WTC11 (cell line): ENCODE measurements around the gene MYO18B. TPM values are rescaled to one million over a fixed set of nuclear protein-coding genes. Genes with fewer than 3 reads are reported as not detected.

Experiments
- ATAC-seq: fragments of 200-7000 bp; cut with Tn5 transposase; 2 replicates; pipeline ENCODE4 v1.10.0; 2021; ENCODE audit warnings: mild to moderate bottlenecking, moderate library complexity
- CTCF ChIA-PET: fragments of 300-600 bp; sonication (Branson Sonifier 250); formaldehyde crosslinking; loops from one replicate; lab custom pipeline; 2021; ENCODE audit warnings: antibody characterized with exemption; lab: Charles Lee
- POLR2A ChIA-PET: fragments of 350-600 bp; sonication (Branson Sonifier 250); formaldehyde crosslinking; loops from one replicate; lab custom pipeline; 2021; ENCODE audit warnings: antibody characterized with exemption; lab: Charles Lee
- DNase-seq: peaks from one replicate; pipeline ENCODE4 v3.0.0; 2021; ENCODE audit warnings: low spot score
- H3K27ac Mint-ChIP-seq: 2 replicates; pipeline ENCODE4 v1.8.0; 2021; ENCODE audit warnings: mixed read lengths
- H3K27me3 Mint-ChIP-seq: 2 replicates; pipeline ENCODE4 v1.8.0; 2021; ENCODE audit warnings: low read depth, mild to moderate bottlenecking, moderate library complexity, mixed read lengths
- H3K36me3 Mint-ChIP-seq: 2 replicates; pipeline ENCODE4 v1.8.0; 2021; ENCODE audit warnings: mixed read lengths
- H3K4me1 Mint-ChIP-seq: 2 replicates; pipeline ENCODE4 v1.8.0; 2022; ENCODE audit warnings: mixed read lengths
- H3K4me3 Mint-ChIP-seq: 2 replicates; pipeline ENCODE4 v1.8.0; 2021; ENCODE audit warnings: mild to moderate bottlenecking, moderate library complexity, mixed read lengths
- H3K9me3 Mint-ChIP-seq: 2 replicates; pipeline ENCODE4 v1.8.0; 2021; ENCODE audit warnings: mixed read lengths
- ARID4B ChIP-seq: sonication (generic); formaldehyde crosslinking; IDR thresholded peaks from 2 replicates; pipeline ENCODE4 v1.8.0; 2023; ENCODE audit warnings: missing genetic modification reagents, mild to moderate bottlenecking, borderline replicate concordance
- ETV6 ChIP-seq: sonication (generic); formaldehyde crosslinking; IDR thresholded peaks from 2 replicates; pipeline ENCODE4 v1.8.1; 2022; ENCODE audit warnings: mild to moderate bottlenecking, missing genetic modification reagents
- GTF2I ChIP-seq: fragments of 250-450 bp; sonication (Bioruptor Pico); conservative IDR thresholded peaks from 2 replicates; pipeline ENCODE4 v1.4.0; 2021; ENCODE audit warnings: mild to moderate bottlenecking
- IRF2 ChIP-seq: sonication (generic); formaldehyde crosslinking; IDR thresholded peaks from 2 replicates; pipeline ENCODE4 v1.8.0; 2022; ENCODE audit warnings: low read depth, missing genetic modification reagents, borderline replicate concordance
- JUN ChIP-seq: sonication (generic); formaldehyde crosslinking; IDR thresholded peaks from 2 replicates; pipeline ENCODE4 v1.8.0; 2023; ENCODE audit warnings: mild to moderate bottlenecking, missing genetic modification reagents
- PRDM15 ChIP-seq: sonication (generic); formaldehyde crosslinking; IDR thresholded peaks from 2 replicates; pipeline ENCODE4 v1.8.0; 2022; ENCODE audit warnings: missing genetic modification reagents
- PRRX2 ChIP-seq: fragments of 250-450 bp; sonication (Bioruptor Pico); IDR thresholded peaks from 2 replicates; pipeline ENCODE4 v1.8.0; 2021; ENCODE audit warnings: mild to moderate bottlenecking
- SMAD3 ChIP-seq: sonication (generic); formaldehyde crosslinking; IDR thresholded peaks from 2 replicates; pipeline ENCODE4 v1.8.0; 2022; ENCODE audit warnings: missing genetic modification reagents, mild to moderate bottlenecking, borderline replicate concordance
- SP1 ChIP-seq: sonication (generic); formaldehyde crosslinking; conservative IDR thresholded peaks from 2 replicates; pipeline ENCODE4 v1.8.1; 2022; ENCODE audit warnings: missing genetic modification reagents
- ZBTB21 ChIP-seq: sonication (generic); formaldehyde crosslinking; IDR thresholded peaks from 2 replicates; pipeline ENCODE4 v1.8.1; 2023; ENCODE audit warnings: mild to moderate bottlenecking, missing genetic modification reagents, borderline replicate concordance
- ZNF396 ChIP-seq: fragments of 250-450 bp; sonication (Bioruptor Pico); IDR thresholded peaks from 2 replicates; pipeline ENCODE4 v1.8.0; 2021; ENCODE audit warnings: mild to moderate bottlenecking, moderate library complexity, borderline replicate concordance
- ZNF425 ChIP-seq: fragments of 250-450 bp; sonication (Bioruptor Pico); conservative IDR thresholded peaks from 2 replicates; pipeline ENCODE4 v1.9.0; 2021; ENCODE audit warnings: mild to moderate bottlenecking
- ZSCAN18 ChIP-seq: fragments of 250-450 bp; sonication (Bioruptor Pico); IDR thresholded peaks from 2 replicates; pipeline ENCODE4 v2.1.2; 2022; ENCODE audit warnings: mild to moderate bottlenecking, moderate library complexity
- total RNA-seq: library from RNA; stranded (reverse); gene quantifications from 3 replicates; pipeline ENCODE4 v1.2.3, GENCODE V29; 2021

Gene MYO18B
- total RNA-seq, 1 experiment from 2014 or later = 0.96 TPM

GRCh38 chr22:26025626-26026025 is 283.6 kb downstream of the MYO18B start (continued):
- TF ChIP-seq GTF2I (no peak), SP1 (CRISPR knock-in tag) (no peak), ARID4B (CRISPR knock-in tag) (no peak), PRRX2 (CRISPR knock-in tag) (no peak), ZSCAN18 (no peak), PRDM15 (no peak)

GRCh38 chr22:26027341-26027740 is 285.4 kb downstream of the MYO18B start:
- H3K4me1 Mint-ChIP-seq = no peaks in the 10 kb centered on the region
- peaks cover 8% of the 10 kb centered on the region for H3K9me3 Mint-ChIP-seq
- DNase-seq (no peak), ATAC-seq (no peak)
- POLR2A ChIA-PET = no interaction called here
- H3K4me3 Mint-ChIP-seq = no peak overlapping the region
- no peak overlapping the region for H3K27ac Mint-ChIP-seq
- no peak for TF ChIP-seq ZBTB21 (CRISPR knock-in tag)
- no peak for TF ChIP-seq IRF2 (CRISPR knock-in tag)
- no peak for TF ChIP-seq ZNF425 (CRISPR knock-in tag)
- no peak for TF ChIP-seq ZNF396
- TF ChIP-seq ETV6 (CRISPR knock-in tag) = no peak
- TF ChIP-seq JUN = no peak
- TF ChIP-seq SMAD3 (CRISPR knock-in tag) = no peak
- H3K36me3 Mint-ChIP-seq = no peaks in the 10 kb centered on the region
- peaks cover 7% of the 10 kb centered on the region; the same call in 1 of the 2 replicates for H3K27me3 Mint-ChIP-seq
- CTCF ChIA-PET = interaction anchor here (1.2 kb wide), 1 partner anchor 143 kb away, joined by 3 read pairs; no protein-coding TSS in a partner anchor
